ENCODE data around the gene KCNN1. TPM values are rescaled to one million over a fixed set of nuclear protein-coding genes. Genes with fewer than 3 reads are reported as not detected.
A peak's percentile ranks its signal among the peaks of the same experiment; 100 is the strongest.
"Not testable (repeated sequence)": the region's sequence is repeated elsewhere in the genome, so short reads cannot be mapped to it uniquely, and the experiment has no call there.

KCNN1 gene
- total and polyA plus RNA-seq, 2 donors, result 0.27 to 1.3 TPM

DNA sequence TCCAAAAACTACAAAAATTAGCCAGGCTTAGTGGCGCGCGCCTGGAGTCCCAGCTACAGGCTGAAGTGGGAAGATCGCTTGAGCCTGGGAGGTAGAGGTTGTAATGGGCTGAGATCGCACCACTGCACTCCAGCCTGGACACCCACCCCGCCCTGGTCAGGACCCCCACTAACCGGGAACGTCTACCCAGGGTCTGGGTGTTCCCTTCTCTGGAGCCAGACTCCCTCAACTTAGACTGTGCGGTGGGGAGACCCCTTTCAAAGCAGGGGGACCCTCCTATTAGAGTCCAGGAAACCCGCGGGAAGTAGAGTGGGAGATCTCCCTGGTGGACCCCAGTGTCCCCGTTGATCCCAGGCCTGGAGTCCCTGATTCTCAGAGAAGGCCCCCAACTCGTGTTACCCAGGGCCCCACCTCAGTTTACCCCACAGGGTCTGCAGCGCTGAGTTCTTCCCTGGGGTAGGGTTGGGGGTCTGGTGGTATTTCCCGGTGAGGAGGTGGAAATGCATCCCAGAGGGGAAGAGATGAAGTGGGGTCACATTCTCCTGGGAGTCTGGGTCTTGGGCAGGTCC, 35.0 kb downstream of the KCNN1 start:
- no peak for DNase-seq (ENCODE audit: low read depth in 6 of 9, low spot score in 9 of 9)
- peak overlapping the region; percentile 46 to 76 for H3K4me3 ChIP-seq (ENCODE audit: low read length in 2 of 2)
- no peaks in the 10 kb centered on the region for H3K9me3 ChIP-seq (ENCODE audit: control insufficient read depth in 2 of 2, insufficient read depth in 1 of 2, low read length in 1 of 2)
- peak overlapping the region; percentile 43 to 92 for H3K27ac ChIP-seq (ENCODE audit: low read depth in 1 of 2, low read length in 1 of 2)
- H3K36me3 ChIP-seq (ENCODE audit: control insufficient read depth in 2 of 2, insufficient read depth in 2 of 2, low read length in 1 of 2), result no peaks in the 10 kb centered on the region
- H3K27me3 ChIP-seq (ENCODE audit: control insufficient read depth in 2 of 2, insufficient read depth in 1 of 2, low read length in 1 of 2), result peaks cover 0 to 51% of the 10 kb centered on the region in 2 donors
- H3K4me1 ChIP-seq (ENCODE audit: control insufficient read depth in 2 of 2, insufficient read depth in 2 of 2, low read length in 2 of 2), result peaks cover 15 to 23% of the 10 kb centered on the region in 2 donors
- 16% methylated on average over 15 of the region's 15 CpGs for whole genome bisulfite sequencing

DNA sequence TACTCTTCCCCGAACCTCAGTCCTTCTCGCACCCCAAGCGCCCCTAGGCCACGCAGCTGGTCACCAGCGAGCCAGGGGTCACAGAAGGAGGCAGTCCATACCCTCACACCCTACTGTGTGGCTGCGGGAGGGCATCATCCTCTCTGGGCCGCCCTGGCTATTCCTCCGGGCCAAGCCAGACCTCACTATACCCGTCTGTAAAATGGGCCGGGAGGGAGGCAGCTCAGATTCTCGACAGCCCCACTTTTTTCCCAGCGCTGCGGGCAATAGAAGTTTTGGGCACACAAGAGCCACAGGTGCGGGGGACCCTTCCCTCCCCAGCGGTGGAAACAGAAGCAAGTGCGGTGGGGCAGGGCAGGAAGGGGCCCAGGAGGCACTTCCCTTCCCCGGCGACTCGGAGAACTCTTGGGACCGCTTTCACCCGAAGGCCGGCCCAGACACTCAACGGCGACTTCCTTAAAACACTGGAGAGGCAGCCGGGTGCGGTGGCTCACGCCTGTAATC, 35.5 kb downstream of the KCNN1 start:
- DNase-seq (ENCODE audit: low read depth in 6 of 9, low spot score in 9 of 9), result no peak
- Histone ChIP-seq H3K27ac (ENCODE audit: low read depth in 1 of 2, low read length in 1 of 2) (no peak overlapping the region), H3K4me3 (ENCODE audit: low read length in 2 of 2) (peak overlapping the region; percentile 46 to 76), H3K9me3 (ENCODE audit: control insufficient read depth in 2 of 2, insufficient read depth in 1 of 2, low read length in 1 of 2) (no peaks in the 10 kb centered on the region), H3K27me3 (ENCODE audit: control insufficient read depth in 2 of 2, insufficient read depth in 1 of 2, low read length in 1 of 2) (peaks cover 0 to 47% of the 10 kb centered on the region in 2 donors), H3K4me1 (ENCODE audit: control insufficient read depth in 2 of 2, insufficient read depth in 2 of 2, low read length in 2 of 2) (peaks cover 15 to 29% of the 10 kb centered on the region in 2 donors), H3K36me3 (ENCODE audit: control insufficient read depth in 2 of 2, insufficient read depth in 2 of 2, low read length in 1 of 2) (no peaks in the 10 kb centered on the region)
- WGBS, result 41% methylated on average over 27 of the region's 27 CpGs

DNA sequence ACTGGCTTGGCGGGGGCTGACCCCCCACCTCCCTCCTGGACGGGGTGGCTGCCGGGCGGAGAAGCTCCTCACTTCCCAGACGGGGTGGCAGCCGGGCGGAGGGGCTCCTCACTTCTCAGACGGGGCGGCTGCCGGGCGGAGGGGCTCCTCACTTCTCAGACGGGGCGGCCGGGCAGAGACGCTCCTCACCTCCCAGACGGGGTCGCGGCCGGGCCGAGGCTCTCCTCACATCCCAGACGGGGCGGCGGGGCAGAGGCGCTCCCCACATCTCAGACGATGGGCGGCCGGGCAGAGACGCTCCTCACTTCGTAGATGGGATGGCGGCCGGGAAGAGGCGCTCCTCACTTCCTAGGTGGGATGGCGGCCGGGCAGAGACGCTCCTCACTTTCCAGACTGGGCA, 38.8 kb downstream of the KCNN1 start:
- not testable (repeated sequence) for H3K4me3 ChIP-seq (ENCODE audit: low read length in 2 of 2); H3K9me3 ChIP-seq (ENCODE audit: control insufficient read depth in 2 of 2, insufficient read depth in 1 of 2, low read length in 1 of 2); DNase-seq (ENCODE audit: low read depth in 6 of 9, low spot score in 9 of 9); H3K27ac ChIP-seq (ENCODE audit: low read depth in 1 of 2, low read length in 1 of 2)
- Histone ChIP-seq H3K36me3 (ENCODE audit: control insufficient read depth in 2 of 2, insufficient read depth in 2 of 2, low read length in 1 of 2) (peaks cover 20 to 21% of the 10 kb centered on the region in 2 donors), H3K4me1 (ENCODE audit: control insufficient read depth in 2 of 2, insufficient read depth in 2 of 2, low read length in 2 of 2) (peaks cover 22 to 43% of the 10 kb centered on the region in 2 donors), H3K27me3 (ENCODE audit: control insufficient read depth in 2 of 2, insufficient read depth in 1 of 2, low read length in 1 of 2) (peaks cover 0 to 23% of the 10 kb centered on the region in 2 donors)
- WGBS, result 98% methylated on average over 34 of the region's 35 CpGs

DNA sequence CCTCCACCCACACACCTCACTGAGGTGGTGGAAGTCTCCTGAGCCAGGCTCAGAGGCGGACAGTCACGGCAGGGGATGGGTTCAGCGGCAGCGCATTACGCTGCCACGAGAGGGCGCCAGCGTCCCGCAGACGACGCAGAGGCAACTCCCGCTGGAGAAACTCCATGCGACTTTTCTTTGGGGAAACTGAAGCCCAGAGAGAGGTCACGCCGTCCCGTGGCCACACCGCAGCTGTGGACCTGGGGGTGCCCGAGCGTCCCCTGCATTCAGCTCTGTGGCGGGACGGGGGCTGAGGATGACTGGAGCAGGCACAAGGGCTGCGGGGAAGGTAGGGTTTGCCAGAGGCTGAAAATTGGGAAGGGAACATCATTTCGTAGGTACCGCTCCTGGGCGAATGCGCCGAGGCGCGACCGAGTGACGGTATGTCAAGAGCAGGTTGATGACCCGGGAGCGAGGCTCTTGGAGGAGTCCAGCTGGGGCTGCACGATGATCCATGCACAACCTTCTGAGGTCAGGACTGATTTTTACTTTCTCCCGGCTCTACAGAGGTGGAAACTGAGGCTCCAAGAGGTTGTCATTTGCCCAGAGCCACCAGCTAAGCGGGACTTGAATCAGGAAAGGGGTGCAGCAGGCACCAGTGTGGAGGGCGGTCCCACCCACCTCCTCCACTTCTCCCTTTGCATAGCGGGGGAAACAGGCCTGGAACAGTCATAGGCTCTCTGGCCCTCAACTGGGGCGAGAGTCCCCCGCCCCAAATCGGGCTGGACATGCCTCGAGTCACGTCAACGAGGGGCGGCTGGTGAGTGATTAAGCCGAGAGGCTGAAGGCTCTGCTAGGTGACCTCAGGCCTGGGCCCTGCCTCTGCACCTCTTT, 40.4 kb downstream of the KCNN1 start:
- H3K27ac ChIP-seq (ENCODE audit: low read depth in 1 of 2, low read length in 1 of 2), result peak overlapping the region; percentile 89 to 92
- DNase-seq (ENCODE audit: low read depth in 6 of 9, low spot score in 9 of 9), result peak in 5 of 9 donors; percentile 65 to 90 (median 85)
- peaks cover 14 to 34% of the 10 kb centered on the region in 2 donors for H3K4me1 ChIP-seq (ENCODE audit: control insufficient read depth in 2 of 2, insufficient read depth in 2 of 2, low read length in 2 of 2)
- H3K9me3 ChIP-seq (ENCODE audit: control insufficient read depth in 2 of 2, insufficient read depth in 1 of 2, low read length in 1 of 2), result peaks cover 2 to 7% of the 10 kb centered on the region in 2 donors
- 7% methylated on average over 46 of the region's 46 CpGs for WGBS
- peaks cover 29 to 30% of the 10 kb centered on the region in 2 donors for H3K36me3 ChIP-seq (ENCODE audit: control insufficient read depth in 2 of 2, insufficient read depth in 2 of 2, low read length in 1 of 2)
- peaks cover 0 to 8% of the 10 kb centered on the region in 2 donors for H3K27me3 ChIP-seq (ENCODE audit: control insufficient read depth in 2 of 2, insufficient read depth in 1 of 2, low read length in 1 of 2)
- peak overlapping the region; percentile 57 to 72 for H3K4me3 ChIP-seq (ENCODE audit: low read length in 2 of 2)

DNA sequence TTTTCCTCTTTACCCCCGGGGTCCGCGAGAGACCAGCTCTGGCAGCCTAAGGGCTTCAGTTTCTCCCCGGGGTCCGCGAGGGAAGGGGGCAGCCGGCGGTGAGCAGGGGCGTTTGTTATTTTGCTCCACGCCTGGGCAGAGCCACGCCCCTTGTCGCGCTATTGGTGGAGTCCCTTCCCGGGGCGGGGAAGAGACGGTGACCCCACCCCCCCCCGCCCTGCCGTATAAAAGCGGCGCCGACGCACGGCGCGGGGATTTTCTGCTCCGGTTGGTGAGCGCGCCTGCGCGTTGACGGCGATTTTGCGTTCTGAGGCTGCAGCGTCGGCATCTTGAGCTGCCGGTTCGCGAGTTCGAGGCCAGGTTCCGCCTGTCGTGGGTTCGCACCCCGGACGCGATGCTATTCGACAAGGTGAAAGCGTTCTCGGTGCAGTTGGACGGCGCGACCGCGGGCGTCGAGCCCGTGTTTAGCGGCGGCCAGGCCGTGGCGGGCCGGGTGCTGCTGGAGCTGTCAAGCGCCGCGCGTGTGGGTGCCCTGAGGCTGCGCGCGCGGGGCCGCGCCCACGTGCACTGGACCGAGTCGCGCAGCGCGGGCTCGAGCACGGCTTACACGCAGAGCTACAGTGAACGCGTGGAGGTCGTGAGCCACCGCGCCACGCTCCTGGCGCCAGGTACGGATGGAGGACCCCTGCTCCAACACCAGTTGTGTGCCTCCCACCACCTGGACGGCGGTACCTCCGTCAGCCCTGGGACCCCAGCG, 41.2 kb downstream of the KCNN1 start, which contains the start of gene ARRDC2:
TSS of gene ARRDC2 (plus strand) at position 254 of the 757 bp plus-strand sequence. CDS start at position 395, 141 bp downstream.
- H3K27me3 ChIP-seq (ENCODE audit: control insufficient read depth in 2 of 2, insufficient read depth in 1 of 2, low read length in 1 of 2), result peaks cover 0 to under 1% of the 10 kb centered on the region in 2 donors
- peak within 1 kb of the TSS; percentile 57 to 72 for H3K4me3 ChIP-seq (ENCODE audit: low read length in 2 of 2)
- peaks cover 10 to 32% of the 10 kb centered on the region in 2 donors for H3K4me1 ChIP-seq (ENCODE audit: control insufficient read depth in 2 of 2, insufficient read depth in 2 of 2, low read length in 2 of 2)
- H3K27ac ChIP-seq (ENCODE audit: low read depth in 1 of 2, low read length in 1 of 2), result peak within 1 kb of the TSS; percentile 89 to 92
- peaks cover 2 to 7% of the 10 kb centered on the region in 2 donors for H3K9me3 ChIP-seq (ENCODE audit: control insufficient read depth in 2 of 2, insufficient read depth in 1 of 2, low read length in 1 of 2)
- peak in 8 of 9 donors; percentile 82 to 96 (median 90) for DNase-seq (ENCODE audit: low read depth in 6 of 9, low spot score in 9 of 9)
- H3K36me3 ChIP-seq (ENCODE audit: control insufficient read depth in 2 of 2, insufficient read depth in 2 of 2, low read length in 1 of 2), result peaks cover 36 to 38% of the 10 kb centered on the region in 2 donors
- 26% methylated on average over 92 of the region's 92 CpGs for WGBS

GRCh38 chr19:18008814-18009213, 41.9 kb downstream of the KCNN1 start:
- peak overlapping the region; percentile 38 to 46 for H3K27ac ChIP-seq (ENCODE audit: low read depth in 1 of 2, low read length in 1 of 2)
- DNase-seq (ENCODE audit: low read depth in 6 of 9, low spot score in 9 of 9), result no peak
- WGBS, result 96% methylated on average over 11 of the region's 11 CpGs
- H3K9me3 ChIP-seq (ENCODE audit: control insufficient read depth in 2 of 2, insufficient read depth in 1 of 2, low read length in 1 of 2), result peaks cover 2 to 7% of the 10 kb centered on the region in 2 donors
- no peaks in the 10 kb centered on the region for H3K27me3 ChIP-seq (ENCODE audit: control insufficient read depth in 2 of 2, insufficient read depth in 1 of 2, low read length in 1 of 2)
- H3K36me3 ChIP-seq (ENCODE audit: control insufficient read depth in 2 of 2, insufficient read depth in 2 of 2, low read length in 1 of 2), result peaks cover 43 to 46% of the 10 kb centered on the region in 2 donors
- H3K4me3 ChIP-seq (ENCODE audit: low read length in 2 of 2), result peak overlapping the region; percentile 57 to 72
- peaks cover 14 to 39% of the 10 kb centered on the region in 2 donors for H3K4me1 ChIP-seq (ENCODE audit: control insufficient read depth in 2 of 2, insufficient read depth in 2 of 2, low read length in 2 of 2)

GRCh38 chr19:18009412-18010066, 42.6 kb downstream of the KCNN1 start:
- WGBS, result 97% methylated on average over 37 of the region's 37 CpGs
- peaks cover 43 to 48% of the 10 kb centered on the region in 2 donors for H3K36me3 ChIP-seq (ENCODE audit: control insufficient read depth in 2 of 2, insufficient read depth in 2 of 2, low read length in 1 of 2)
- peak overlapping the region in 1 of 2 donors; percentile 72 for H3K4me3 ChIP-seq (ENCODE audit: low read length in 2 of 2)
- peaks cover 2 to 7% of the 10 kb centered on the region in 2 donors for H3K9me3 ChIP-seq (ENCODE audit: control insufficient read depth in 2 of 2, insufficient read depth in 1 of 2, low read length in 1 of 2)
- DNase-seq (ENCODE audit: low read depth in 6 of 9, low spot score in 9 of 9), result no peak
- H3K4me1 ChIP-seq (ENCODE audit: control insufficient read depth in 2 of 2, insufficient read depth in 2 of 2, low read length in 2 of 2), result peaks cover 20 to 47% of the 10 kb centered on the region in 2 donors
- peak overlapping the region; percentile 46 to 58 for H3K27ac ChIP-seq (ENCODE audit: low read depth in 1 of 2, low read length in 1 of 2)
- no peaks in the 10 kb centered on the region for H3K27me3 ChIP-seq (ENCODE audit: control insufficient read depth in 2 of 2, insufficient read depth in 1 of 2, low read length in 1 of 2)

GRCh38 chr19:18010149-18010548, 43.2 kb downstream of the KCNN1 start:
- 95% methylated on average over 11 of the region's 11 CpGs for WGBS
- Histone ChIP-seq H3K9me3 (ENCODE audit: control insufficient read depth in 2 of 2, insufficient read depth in 1 of 2, low read length in 1 of 2) (peaks cover 2 to 7% of the 10 kb centered on the region in 2 donors), H3K27ac (ENCODE audit: low read depth in 1 of 2, low read length in 1 of 2) (peak overlapping the region; percentile 11 to 58), H3K4me3 (ENCODE audit: low read length in 2 of 2) (peak overlapping the region in 1 of 2 donors; percentile 72), H3K27me3 (ENCODE audit: control insufficient read depth in 2 of 2, insufficient read depth in 1 of 2, low read length in 1 of 2) (no peaks in the 10 kb centered on the region), H3K36me3 (ENCODE audit: control insufficient read depth in 2 of 2, insufficient read depth in 2 of 2, low read length in 1 of 2) (peaks cover 43 to 50% of the 10 kb centered on the region in 2 donors), H3K4me1 (ENCODE audit: control insufficient read depth in 2 of 2, insufficient read depth in 2 of 2, low read length in 2 of 2) (peaks cover 24 to 53% of the 10 kb centered on the region in 2 donors)
- DNase-seq (ENCODE audit: low read depth in 6 of 9, low spot score in 9 of 9), result no peak

Data from thymus (tissue), 11 donors.